GM12878 (cell line): Measurements from ENCODE around the gene RETREG1.

Source experiments
- CTCF ChIP-seq, 3 experiments: IDR thresholded peaks in 2 of 3; conservative IDR thresholded peaks in 1 of 3; 2 replicates each; pipeline ENCODE4 v1.5.1; 2011; ENCODE audit warnings: low read depth in 3 of 3, low read length in 3 of 3, mild to moderate bottlenecking in 3 of 3, control low read depth in 2 of 3, moderate library complexity in 2 of 3, inconsistent platforms in 1 of 3, mixed read lengths in 1 of 3; ENCODE audit not compliant: control insufficient read depth in 2 of 3, insufficient read depth in 1 of 3; ENCODE audit errors: extremely low read depth in 1 of 3
- JUND ChIP-seq: IDR thresholded peaks from 2 replicates; pipeline ENCODE4 v1.6.1; 2012; ENCODE audit warnings: low read depth, mild to moderate bottlenecking, low read length, improper control_type of control experiment, moderate library complexity
- RCOR1 ChIP-seq: conservative IDR thresholded peaks from 2 replicates; pipeline ENCODE4 v1.6.1; 2012; ENCODE audit warnings: low read depth, low read length, improper control_type of control experiment
- REST ChIP-seq: IDR thresholded peaks from 2 replicates; pipeline ENCODE4 v1.6.1; 2012; ENCODE audit warnings: mild to moderate bottlenecking, low read depth, low read length
- SKIL ChIP-seq: fragments of 450-650 bp; IDR thresholded peaks from 2 replicates; pipeline ENCODE4 v1.6.1; 2017; ENCODE audit warnings: mild to moderate bottlenecking, low read depth, inconsistent platforms; ENCODE audit not compliant: poor library complexity, severe bottlenecking

- TF ChIP-seq CTCF (IDR thresholded peaks at IDR 0.05 in 2 of 3, conservative IDR thresholded peaks at IDR 0.05 in 1 of 3; ENCODE audit: control insufficient read depth in 2 of 3, extremely low read depth in 1 of 3, insufficient read depth in 1 of 3, low read depth in 3 of 3, low read length in 3 of 3) (no peak), REST (no peak), RCOR1 (no peak), SKIL (no peak), JUND (no peak)
These were observed 7.4 kb downstream of the RETREG1 start for GRCh38 chr5:16609412-16609811.
